ENCODE results near the gene SLC5A8. TPM values are rescaled to one million over a fixed set of nuclear protein-coding genes. Genes with fewer than 3 reads are reported as not detected.

Gene SLC5A8
- total RNA-seq, 1 donor from 2014 or later = not detected

- Mint-ChIP-seq H3K27me3 (peaks cover 3% of the 10 kb centered on the region), H3K9me3 (no peaks in the 10 kb centered on the region), H3K36me3 (ENCODE audit: low read depth) (no peaks in the 10 kb centered on the region), H3K27ac (no peak overlapping the region), H3K4me3 (no peak overlapping the region), H3K4me1 (no peaks in the 10 kb centered on the region)
- DNase-seq = no peak
- no peak for ATAC-seq (ENCODE audit: low read depth)
- intact Hi-C loops (cut with micrococcal nuclease) = no loop called here
- no peak for TF ChIP-seq CTCF (IDR thresholded peaks at IDR 0.05)
- ChIA-PET CTCF (no interaction called here), POLR2A (no interaction called here)
Measured at GRCh38 chr12:101200824-101201223, 9.2 kb downstream of the SLC5A8 start.

- no peak overlapping the region for H3K4me3 Mint-ChIP-seq
- H3K27ac Mint-ChIP-seq = no peak overlapping the region
- TF ChIP-seq CTCF (IDR thresholded peaks at IDR 0.05) = no peak
- H3K27me3 Mint-ChIP-seq = peaks cover 3% of the 10 kb centered on the region
- H3K36me3 Mint-ChIP-seq (ENCODE audit: low read depth) = no peaks in the 10 kb centered on the region
- intact Hi-C loops (cut with micrococcal nuclease) = no loop called here
- ATAC-seq (ENCODE audit: low read depth) = no peak
- ChIA-PET POLR2A (no interaction called here), CTCF (no interaction called here)
- H3K4me1 Mint-ChIP-seq = no peaks in the 10 kb centered on the region
- H3K9me3 Mint-ChIP-seq = no peaks in the 10 kb centered on the region
- DNase-seq = no peak
Measured at GRCh38 chr12:101200145-101200544, 9.9 kb downstream of the SLC5A8 start.

- no peak overlapping the region for H3K4me3 Mint-ChIP-seq
- CTCF ChIA-PET = no interaction called here
- H3K27ac Mint-ChIP-seq = no peak overlapping the region
- peaks cover 2% of the 10 kb centered on the region for H3K27me3 Mint-ChIP-seq
- POLR2A ChIA-PET = no interaction called here
- ATAC-seq (ENCODE audit: low read depth) (no peak), DNase-seq (no peak)
- no peaks in the 10 kb centered on the region for H3K4me1 Mint-ChIP-seq
- no peaks in the 10 kb centered on the region for H3K9me3 Mint-ChIP-seq
- no peaks in the 10 kb centered on the region for H3K36me3 Mint-ChIP-seq (ENCODE audit: low read depth)
- TF ChIP-seq CTCF (IDR thresholded peaks at IDR 0.05) = no peak
- intact Hi-C loops (cut with micrococcal nuclease) = no loop called here
Measured at GRCh38 chr12:101186291-101186690, 23.7 kb downstream of the SLC5A8 start.

GRCh38 chr12:101181776-101182175 lies 28.3 kb downstream of the SLC5A8 start:
- intact Hi-C loops (cut with micrococcal nuclease) = no loop called here
- ChIA-PET POLR2A (no interaction called here), CTCF (no interaction called here)
- H3K27ac Mint-ChIP-seq = no peak overlapping the region
- H3K4me1 Mint-ChIP-seq = no peaks in the 10 kb centered on the region
- ATAC-seq (ENCODE audit: low read depth) (no peak), DNase-seq (no peak)
- H3K4me3 Mint-ChIP-seq = no peak overlapping the region
- peaks cover 2% of the 10 kb centered on the region for H3K9me3 Mint-ChIP-seq
- no peaks in the 10 kb centered on the region for H3K27me3 Mint-ChIP-seq
- TF ChIP-seq CTCF (IDR thresholded peaks at IDR 0.05) = no peak
- no peaks in the 10 kb centered on the region for H3K36me3 Mint-ChIP-seq (ENCODE audit: low read depth)

GRCh38 chr12:101174541-101174940 lies 35.5 kb downstream of the SLC5A8 start:
- ChIA-PET POLR2A (no interaction called here), CTCF (interaction anchor here (0.9 kb wide), 1 partner anchor 9 kb away, joined by 3 read pairs; no protein-coding TSS in a partner anchor)
- no peak for TF ChIP-seq CTCF (IDR thresholded peaks at IDR 0.05)
- Mint-ChIP-seq H3K27me3 (no peaks in the 10 kb centered on the region), H3K27ac (no peak overlapping the region), H3K4me1 (no peaks in the 10 kb centered on the region), H3K4me3 (no peak overlapping the region), H3K9me3 (peaks cover 12% of the 10 kb centered on the region), H3K36me3 (ENCODE audit: low read depth) (no peaks in the 10 kb centered on the region)
- no peak for ATAC-seq (ENCODE audit: low read depth)
- no peak for DNase-seq
- intact Hi-C loops (cut with micrococcal nuclease) = no loop called here

Measured in activated B cell treated with CpG ODN at 0.5 μM for 24 hours (primary cell).